Measurements from ENCODE around the gene CCDC92. TPM values are rescaled to one million over a fixed set of nuclear protein-coding genes. Genes with fewer than 3 reads are reported as not detected.

Gene CCDC92
- total and polyA plus RNA-seq, 2 of the 8 experiments (the other 6 are each of a cell fraction or from before 2014, with no cell fraction given) = 0.43 to 0.51 TPM

GRCh38 chr12:123942238-123942653 is 30.4 kb downstream of the CCDC92 start:
- H3K23ac ChIP-seq (ENCODE audit: insufficient read length) = no peak overlapping the region
- no peak overlapping the region for H2BK20ac ChIP-seq (ENCODE audit: low read length)
- TF ChIP-seq CHD2 (IDR thresholded peaks at IDR 0.05; ENCODE audit: low read length) (no peak), MAFK (IDR thresholded peaks at IDR 0.05; ENCODE audit: low read depth, low read length) (no peak), TBP (IDR thresholded peaks at IDR 0.05; ENCODE audit: low read depth, low read length) (no peak), YY1 (IDR thresholded peaks at IDR 0.05; ENCODE audit: low read depth, low read length) (no peak), EP300 (IDR thresholded peaks at IDR 0.05; ENCODE audit: borderline replicate concordance in 1 of 2, low read depth in 2 of 2, low read length in 2 of 2) (no peak), BCL11A (IDR thresholded peaks at IDR 0.05; ENCODE audit: low read depth in 2 of 2, low read length in 2 of 2) (no peak), USF2 (IDR thresholded peaks at IDR 0.05; ENCODE audit: low read length) (no peak), RAD21 (IDR thresholded peaks at IDR 0.05 in 1 of 2, conservative IDR thresholded peaks at IDR 0.05 in 1 of 2; ENCODE audit: low read depth in 2 of 2, low read length in 2 of 2) (no peak), POU5F1 (IDR thresholded peaks at IDR 0.05; ENCODE audit: low read depth, low read length) (no peak), EGR1 (IDR thresholded peaks at IDR 0.05; ENCODE audit: borderline replicate concordance, low read depth, low read length) (no peak)
- H2BK12ac ChIP-seq (ENCODE audit: low read depth, low read length) = no peak overlapping the region
- H3K56ac ChIP-seq (replicated peaks; ENCODE audit: insufficient read length, low read depth, low read length) = no peak overlapping the region
- no peak overlapping the region for H3K14ac ChIP-seq (ENCODE audit: insufficient read length)
- 79% methylated on average over 10 of the region's 10 CpGs; no CpG with 5 or more reads in 1 of the 2 experiments for WGBS, 2 experiments (ENCODE audit: extremely low coverage in 1 of 2, insufficient coverage in 1 of 2, insufficient read length in 1 of 2, insufficient replicate concordance in 2 of 2, low coverage in 1 of 2, low lambda C conversion rate in 2 of 2, missing lambda C conversion rate in 1 of 2)
- H3K4me1 ChIP-seq (replicated peaks in 1 of 4; ENCODE audit: control insufficient read depth in 3 of 4, insufficient read depth in 4 of 4, low read length in 3 of 4) = no peaks in the 10 kb centered on the region
- H2BK15ac ChIP-seq (ENCODE audit: low read length) = no peak overlapping the region
- no peaks in the 10 kb centered on the region for H3K36me3 ChIP-seq (ENCODE audit: control insufficient read depth in 2 of 4, insufficient read depth in 4 of 4, low read length in 3 of 4)
- FAIRE-seq = no peak
- H3K9ac ChIP-seq (replicated peaks in 1 of 4; ENCODE audit: extremely low read depth in 1 of 4, low read depth in 3 of 4, low read length in 3 of 4) = no peak overlapping the region
- no peaks in the 10 kb centered on the region for H3K79me2 ChIP-seq (ENCODE audit: control insufficient read depth in 1 of 2, insufficient read depth in 2 of 2, low read length in 2 of 2)
- H2AK5ac ChIP-seq (ENCODE audit: low read depth, low read length) = no peak overlapping the region
- H3K27me3 ChIP-seq (replicated peaks in 1 of 4; ENCODE audit: control insufficient read depth in 3 of 4, extremely low read depth in 1 of 4, insufficient read depth in 3 of 4, low read length in 3 of 4) = peaks cover 0 to 9% (median 1%) of the 10 kb centered on the region in 4 experiments; a peak in 3 of 7 replicates
- H2AFZ ChIP-seq (ENCODE audit: low read length) = no peak overlapping the region
- H4K8ac ChIP-seq (ENCODE audit: extremely low read depth, insufficient read depth, low read length) = no peak overlapping the region
- H3K4ac ChIP-seq (replicated peaks; ENCODE audit: insufficient read length, low read depth, low read length) = no peak overlapping the region
- ChIA-PET CTCF (ENCODE audit: partially characterized antibody) (interaction anchor here (0.9 to 3.5 kb wide), 7 partner anchors 11 to 96 kb away, joined by 3 to 27 read pairs (median 5); no protein-coding TSS in a partner anchor), POLR2A (ENCODE audit: partially characterized antibody) (no interaction called here)
- H3K4me2 ChIP-seq (ENCODE audit: insufficient read depth in 1 of 2, low read depth in 2 of 2, low read length in 2 of 2) = no peak overlapping the region
- no peak overlapping the region for H3K27ac ChIP-seq (ENCODE audit: low read depth, low read length)
- no peak overlapping the region for H3K4me3 ChIP-seq (ENCODE audit: extremely low read depth in 1 of 4, insufficient read depth in 2 of 4, low read depth in 3 of 4, low read length in 4 of 4)
- H3K18ac ChIP-seq (ENCODE audit: extremely low read depth, low read length) = no peak overlapping the region
- H2BK120ac ChIP-seq (replicated peaks; ENCODE audit: low read depth, low read length) = no peak overlapping the region
- H3K79me1 ChIP-seq (ENCODE audit: low read depth, low read length) = no peaks in the 10 kb centered on the region
- H3K9me3 ChIP-seq (ENCODE audit: insufficient read depth in 2 of 2, low read depth in 1 of 2, low read length in 1 of 2) = no peaks in the 10 kb centered on the region; a peak in 1 of 4 replicates
- H4K5ac ChIP-seq (ENCODE audit: insufficient read length, low read depth, low read length) = no peak overlapping the region
- no peaks in the 10 kb centered on the region for H3K23me2 ChIP-seq (ENCODE audit: low read depth, low read length)
- H4K91ac ChIP-seq (replicated peaks; ENCODE audit: insufficient read length, low read length) = no peak overlapping the region
- DNase-seq (ENCODE audit: low read depth in 1 of 2, low spot score in 2 of 2) = no peak
- no peak overlapping the region for H2BK5ac ChIP-seq (ENCODE audit: low read depth, low read length)
- H4K20me1 ChIP-seq (replicated peaks in 1 of 2; ENCODE audit: control insufficient read depth in 1 of 2, insufficient read depth in 2 of 2, low read length in 2 of 2) = no peaks in the 10 kb centered on the region
